NCI-H1105 treated with DMSO at 0.1 percent for 48 hours (cell line): ENCODE data around the gene LDB2.
"Not testable (repeated sequence)": the region's sequence is repeated elsewhere in the genome, so short reads cannot be mapped to it uniquely, and the experiment has no call there.

Source experiments
- DNase-seq: peaks from one replicate; lab custom pipeline; 2025; lab: John Stamatoyannopoulos, UW

Gene LDB2

GRCh38 chr4:16897991-16898827 lies at the start of gene LDB2:
Gene LDB2 (minus strand): TSS chr4:16898645.
- no peak for DNase-seq

DNA sequence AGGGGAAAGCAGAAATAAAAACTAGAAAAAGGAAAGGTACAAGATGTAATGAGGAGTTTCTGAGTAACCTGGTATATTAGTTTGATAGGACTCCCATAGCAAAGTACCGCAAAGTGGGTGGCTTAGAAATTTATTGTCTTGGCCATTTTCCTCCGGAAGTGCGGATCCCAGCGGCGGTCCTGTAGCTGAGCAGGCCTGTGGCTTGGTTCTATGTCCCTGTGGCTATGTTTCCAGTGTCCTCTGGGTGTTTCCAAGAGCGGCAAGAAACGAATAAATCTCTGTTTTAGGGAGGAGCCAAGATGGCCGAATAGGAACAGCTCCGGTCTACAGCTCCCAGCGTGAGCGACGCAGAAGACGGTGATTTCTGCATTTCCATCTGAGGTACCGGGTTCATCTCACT lies 44.0 kb upstream of the LDB2 start:
- DNase-seq, result no peak

DNA sequence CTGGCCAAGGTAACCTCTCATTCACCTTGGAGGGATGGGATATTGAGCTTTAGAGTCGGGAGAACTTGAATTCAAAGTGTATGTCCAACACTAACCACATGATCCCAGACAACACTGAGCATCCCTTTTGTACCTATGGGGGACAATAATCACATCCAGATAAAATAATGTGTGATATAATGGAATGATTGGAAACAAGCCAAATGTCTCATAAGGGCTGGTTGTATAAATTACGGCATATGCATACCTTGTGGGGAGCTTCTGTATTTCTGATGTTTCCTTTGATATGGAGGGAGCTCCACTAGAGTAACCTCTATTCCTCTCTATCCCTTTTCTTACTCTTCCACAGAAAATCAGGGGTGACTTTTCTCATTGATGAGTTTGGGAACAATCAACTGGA lies 40.7 kb upstream of the LDB2 start:
- no peak for DNase-seq

- DNase-seq, result no peak
Measured at GRCh38 chr4:16938512-16939040, 40.1 kb upstream of the LDB2 start.

DNA sequence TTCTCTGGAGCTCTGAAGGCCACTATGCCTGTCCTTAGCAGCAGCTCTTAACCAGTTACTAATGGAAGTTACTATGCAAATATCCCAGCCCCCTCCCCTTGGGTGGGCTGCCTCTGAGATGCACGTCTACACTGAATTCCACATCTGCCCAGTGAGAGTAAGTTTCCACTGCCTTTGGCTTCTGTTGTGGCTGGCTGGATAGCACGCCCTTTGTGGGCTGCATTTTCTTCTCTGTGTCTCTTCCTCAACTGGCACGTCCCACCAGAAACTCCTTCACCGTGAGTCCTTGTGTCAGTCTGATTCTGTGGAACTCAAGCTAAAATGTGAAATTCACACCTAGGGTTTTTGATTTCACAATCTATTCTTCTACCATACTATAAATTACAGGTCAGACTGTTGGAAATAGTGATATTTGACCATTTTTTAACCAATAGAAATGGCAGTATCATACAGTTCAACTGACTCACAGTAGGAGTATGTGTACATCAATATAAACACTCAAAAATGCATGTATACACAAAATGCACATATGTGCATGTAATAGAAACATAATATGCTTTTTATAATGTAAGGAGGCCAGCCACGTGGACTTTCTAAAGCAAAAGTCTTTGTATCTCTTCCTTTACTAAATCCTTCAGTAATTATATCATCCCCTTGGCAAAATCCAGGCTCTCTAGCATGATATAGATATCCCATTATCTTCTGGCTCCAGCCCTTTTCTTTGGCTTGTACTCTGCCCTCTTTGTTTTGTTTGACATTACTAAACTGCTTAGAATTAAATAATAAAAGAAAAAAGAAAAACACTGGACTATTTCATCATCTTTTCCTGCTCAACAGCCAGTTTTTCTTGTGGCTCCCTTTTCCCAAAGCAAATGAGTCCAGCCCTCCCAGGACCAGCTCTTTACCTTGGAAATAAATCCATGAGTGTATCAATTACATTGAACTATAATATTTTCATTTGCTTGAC lies 33.2 kb upstream of the LDB2 start:
- no peak for DNase-seq

DNA sequence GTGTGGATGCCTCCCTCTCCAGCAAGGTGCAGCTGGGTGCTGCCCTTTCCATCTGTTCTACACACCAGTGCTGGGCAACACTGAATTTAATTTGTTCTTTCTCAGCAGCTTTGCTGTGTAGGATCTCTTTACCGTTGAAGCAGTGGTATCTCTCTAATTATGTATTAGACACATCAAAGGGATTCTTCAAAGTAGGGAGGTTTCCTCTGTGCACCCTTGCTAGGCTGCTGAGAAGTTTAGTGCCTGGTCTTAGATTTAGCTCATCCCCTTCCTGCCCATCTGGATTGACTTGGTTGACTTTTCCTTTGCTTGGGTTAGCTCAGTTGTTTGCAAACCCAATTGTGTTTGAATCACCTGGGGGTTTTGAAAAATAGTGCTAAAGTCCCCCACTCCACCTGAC lies 27.8 kb upstream of the LDB2 start:
- no peak for DNase-seq

GRCh38 chr4:16918716-16919115 lies 20.3 kb upstream of the LDB2 start:
- DNase-seq, result not testable (repeated sequence)

- peak; percentile 32 for DNase-seq
Measured at GRCh38 chr4:16916719-16917337, 18.4 kb upstream of the LDB2 start.

DNA sequence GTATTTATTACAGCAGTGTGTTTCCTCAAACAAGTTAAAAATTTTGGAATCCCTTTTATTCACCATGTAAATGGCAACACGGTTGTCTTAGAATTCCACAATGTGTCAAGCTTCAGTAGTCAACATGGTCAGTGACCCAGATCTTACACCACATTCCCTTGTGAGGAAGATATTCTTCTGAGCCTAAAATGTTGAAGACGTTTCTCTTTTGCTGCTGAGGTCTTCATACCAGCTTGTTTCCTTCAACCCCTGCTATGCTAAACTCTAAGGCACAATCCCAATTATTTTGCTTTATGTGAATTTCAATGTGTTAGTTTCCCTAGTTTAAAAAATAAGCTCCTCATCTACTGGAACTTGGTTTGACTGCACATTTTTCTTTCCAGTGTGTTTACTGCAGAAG lies 17.6 kb upstream of the LDB2 start:
- DNase-seq, result no peak

- DNase-seq, result no peak
Measured at GRCh38 chr4:16914208-16914607, 15.8 kb upstream of the LDB2 start.

DNA sequence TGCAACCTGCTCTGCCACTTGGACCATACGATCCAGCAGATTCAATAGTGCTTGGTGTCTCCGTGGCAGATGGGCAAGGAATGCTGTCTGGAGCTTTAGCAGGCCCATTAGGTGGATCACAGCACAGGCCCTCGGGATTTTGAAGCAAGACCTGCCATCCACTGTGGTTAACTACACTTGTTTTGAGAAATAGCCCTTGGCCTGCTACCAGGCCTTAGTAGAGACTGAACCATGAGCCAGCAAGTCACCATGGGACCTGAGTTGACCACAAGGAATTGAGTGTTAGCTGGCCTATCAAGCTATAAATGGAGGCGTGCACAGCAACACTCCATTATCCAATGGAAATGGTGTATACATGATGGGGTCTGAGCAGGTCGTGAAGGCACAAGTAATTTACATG lies 14.5 kb upstream of the LDB2 start:
- no peak for DNase-seq

- no peak for DNase-seq
Measured at GRCh38 chr4:16909281-16909680, 10.8 kb upstream of the LDB2 start.

GRCh38 chr4:16908377-16909021 lies 10.1 kb upstream of the LDB2 start:
- DNase-seq, result no peak

DNA sequence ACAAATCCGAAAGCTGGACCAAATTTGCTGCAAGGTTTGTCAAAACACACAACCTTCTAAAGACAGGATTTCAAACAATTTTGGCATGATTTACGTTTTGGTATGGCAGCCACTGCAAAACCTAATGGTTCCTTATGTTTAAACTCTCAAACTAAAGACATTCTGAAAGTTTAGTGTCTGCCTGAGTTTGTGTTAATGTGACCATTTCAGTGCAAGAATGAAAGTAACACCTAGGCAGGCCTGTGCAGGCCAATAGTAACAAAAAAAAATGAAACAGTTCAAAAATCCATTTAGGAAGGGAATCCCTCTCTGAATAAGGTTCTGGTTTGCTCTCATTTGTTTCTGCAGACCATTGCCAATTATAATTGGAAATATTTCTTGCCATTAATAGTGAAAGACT lies 1.9 kb upstream of the LDB2 start:
- no peak for DNase-seq

DNA sequence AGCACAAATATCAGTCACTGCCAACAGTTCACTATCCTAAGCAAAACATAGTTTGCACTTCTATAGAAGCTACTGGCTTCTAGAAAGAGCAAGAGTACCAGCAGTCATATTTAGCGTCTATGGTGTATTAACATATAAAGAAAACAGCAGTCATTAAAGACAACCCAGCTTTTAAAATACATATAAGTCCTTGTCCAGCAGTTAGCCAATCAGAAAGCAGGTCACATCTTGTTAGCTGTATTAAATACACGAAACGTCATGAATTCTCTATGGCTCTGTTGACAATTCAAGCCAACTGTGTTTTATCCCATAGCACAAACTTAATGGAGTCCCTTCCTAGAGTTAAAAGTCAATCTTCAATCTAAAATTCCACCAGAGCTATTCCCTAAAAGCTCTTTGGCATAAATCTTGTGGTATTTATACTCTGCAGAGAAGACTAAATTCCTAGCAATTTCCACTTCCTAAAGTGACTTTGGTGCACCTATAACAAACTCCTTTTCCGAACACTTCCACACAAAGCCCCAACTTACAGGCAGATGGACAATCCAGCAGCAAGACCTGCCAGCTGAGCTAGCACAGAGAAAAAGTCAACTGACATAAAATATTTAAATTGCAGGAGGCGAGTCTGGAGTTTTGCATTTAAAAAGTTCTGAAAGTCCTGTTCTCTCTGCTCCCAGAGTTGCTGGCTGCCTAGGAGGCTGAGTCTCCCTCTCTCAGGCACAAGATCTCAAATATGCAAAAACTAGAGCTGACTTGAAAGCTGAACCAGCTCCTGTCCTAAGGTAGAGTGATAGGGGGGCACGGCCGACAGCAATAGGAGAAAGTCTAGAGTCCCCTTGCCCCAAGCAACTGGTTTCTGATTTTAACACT lies 1.3 kb downstream of the LDB2 start:
- DNase-seq, result no peak

DNA sequence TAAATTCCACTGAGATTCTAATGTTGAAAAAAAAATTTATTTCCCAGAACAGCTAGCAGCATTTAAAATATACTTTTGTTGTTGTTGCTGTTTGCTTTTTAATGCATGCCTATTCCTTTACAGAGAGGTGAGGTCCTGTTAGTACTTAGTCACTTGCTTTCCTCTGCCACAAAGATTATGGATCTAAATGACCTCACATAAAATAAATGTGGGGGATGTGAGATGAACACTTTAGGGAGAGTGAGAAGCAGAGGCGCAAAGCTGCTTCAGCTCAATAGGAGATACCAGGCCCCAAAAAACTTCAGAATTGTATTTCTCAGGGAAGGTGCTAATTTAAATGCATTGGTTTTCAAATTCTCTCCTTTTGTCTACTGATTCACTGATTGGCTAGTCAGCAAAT lies 4.0 kb downstream of the LDB2 start:
- DNase-seq, result no peak

- no peak for DNase-seq
Measured at GRCh38 chr4:16893141-16893651, 5.2 kb downstream of the LDB2 start.

DNA sequence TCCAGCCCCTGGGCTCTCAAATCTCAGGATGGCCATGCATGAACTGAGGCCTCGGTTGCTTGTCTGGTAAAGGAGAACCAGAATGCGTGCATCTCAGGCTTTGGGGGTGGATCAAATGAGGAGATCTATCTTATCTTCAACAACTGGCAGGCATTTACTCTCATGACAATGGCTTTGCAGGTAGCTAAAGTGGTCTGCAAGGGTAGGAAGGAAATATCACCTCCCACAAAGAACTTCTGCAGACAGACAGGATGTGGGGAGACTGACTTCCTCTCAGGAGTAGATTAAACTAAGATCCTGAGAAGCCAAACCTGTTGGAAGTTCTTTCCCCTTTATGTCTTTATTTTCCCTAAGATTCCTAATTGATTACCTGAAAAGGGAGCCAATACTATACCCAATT lies 7.8 kb downstream of the LDB2 start:
- DNase-seq, result no peak

DNA sequence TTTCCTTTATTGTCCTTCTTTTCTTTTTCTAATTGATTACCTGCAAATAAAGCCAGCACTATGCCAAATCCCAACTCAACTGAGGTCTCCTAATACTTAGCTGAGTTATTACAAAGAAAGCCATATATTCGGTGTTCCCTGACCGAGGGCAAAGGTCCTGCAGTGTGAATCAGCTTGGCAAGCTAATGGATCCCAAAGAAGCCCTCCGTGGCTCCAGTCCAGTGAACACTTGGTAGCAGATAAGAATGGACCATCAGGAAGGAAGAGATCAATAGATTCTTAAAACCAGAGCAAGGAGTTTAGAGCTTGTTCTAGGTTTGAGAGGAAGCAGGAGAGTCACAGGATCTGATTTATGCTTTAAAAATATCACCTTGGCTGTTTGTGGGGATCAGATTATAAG lies 8.5 kb downstream of the LDB2 start:
- no peak for DNase-seq

GRCh38 chr4:16887887-16888286 lies 10.6 kb downstream of the LDB2 start:
- no peak for DNase-seq
